ENCODE results near the gene PAQR8.
A peak's percentile ranks its signal among the peaks of the same experiment; 100 is the strongest.

The PAQR8 gene

DNA sequence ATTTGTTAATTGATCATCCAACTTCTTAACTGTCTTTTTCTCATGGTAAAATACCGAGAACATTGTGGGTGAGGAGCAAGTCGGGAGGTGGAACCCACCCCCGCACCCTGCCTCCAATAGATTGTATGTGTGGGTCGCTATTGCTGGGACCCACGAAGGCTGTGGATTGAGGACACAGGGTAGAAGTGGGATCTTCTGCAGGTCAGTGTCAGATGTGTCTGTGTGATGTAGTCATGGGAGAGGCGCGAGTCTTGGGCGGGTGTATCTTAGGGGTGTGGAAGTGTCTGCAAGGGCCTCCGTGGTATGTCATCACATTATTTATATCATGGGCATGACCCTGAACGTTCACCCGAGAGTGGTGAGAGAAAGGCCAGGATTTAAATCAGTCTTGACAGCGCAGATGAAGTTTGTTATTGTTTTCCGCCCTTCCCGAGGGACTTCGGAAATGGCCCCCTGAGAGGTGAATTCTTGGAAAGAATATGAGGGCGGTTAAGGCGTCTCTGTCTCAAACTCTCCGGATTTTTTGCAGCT is 472 bp upstream of the PAQR8 start:
- peaks cover 7% of the 10 kb centered on the region for H3K4me1 ChIP-seq (ENCODE audit: insufficient read depth, low read length)
- H3K9me3 ChIP-seq (ENCODE audit: control insufficient read depth, insufficient read depth, low read length), result no peaks in the 10 kb centered on the region
- no peaks in the 10 kb centered on the region for H3K36me3 ChIP-seq (ENCODE audit: insufficient read depth, low read length)

DNA sequence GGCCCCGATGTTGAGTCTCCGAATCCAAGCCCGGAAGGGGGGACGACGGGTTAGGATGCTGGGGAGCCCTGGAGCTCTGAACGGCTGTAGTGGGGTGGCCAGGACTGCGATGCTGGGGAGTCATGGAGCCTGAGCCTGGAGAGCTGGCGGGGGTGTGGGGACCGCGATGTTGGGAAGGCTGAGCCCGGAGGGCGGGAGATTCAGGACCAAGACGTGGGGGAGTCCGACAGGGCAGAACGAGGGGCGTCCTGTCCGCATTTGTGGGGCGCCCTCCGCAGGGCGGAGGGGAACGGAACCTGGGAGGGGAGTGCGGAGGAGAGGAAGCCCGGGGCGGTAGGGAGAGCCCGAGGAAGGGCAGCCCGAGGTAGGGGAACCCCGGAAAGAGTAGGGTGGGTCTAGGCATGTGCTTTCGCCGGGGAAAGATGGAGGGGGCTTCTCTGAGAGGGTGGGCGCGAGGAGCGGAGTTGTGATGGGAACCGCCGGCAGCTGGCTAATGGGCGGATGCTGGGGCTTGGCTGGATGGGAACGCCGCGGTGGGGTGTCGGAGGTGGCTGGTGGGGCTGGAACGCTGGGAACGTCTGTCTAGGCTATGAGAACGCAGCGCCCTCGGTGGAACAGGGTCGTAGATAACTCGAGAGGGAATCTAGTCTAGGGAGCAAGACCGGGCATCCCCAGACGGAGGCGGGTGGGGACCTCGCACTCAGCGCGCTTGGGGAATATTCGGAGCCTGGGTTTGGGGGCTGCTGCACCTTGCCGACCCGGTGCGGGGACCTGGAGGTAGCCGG is 684 bp downstream of the PAQR8 start:
- Histone ChIP-seq H3K9ac (ENCODE audit: low read depth, low read length) (peak overlapping the region; percentile 93), H3K36me3 (ENCODE audit: insufficient read depth, low read length) (no peaks in the 10 kb centered on the region), H3K9me3 (ENCODE audit: control insufficient read depth, insufficient read depth, low read length) (no peaks in the 10 kb centered on the region), H3K4me1 (ENCODE audit: insufficient read depth, low read length) (peaks cover 7% of the 10 kb centered on the region)

More for the DNA sequence above, 472 bp upstream of the PAQR8 start:
- peak overlapping the region; percentile 93 for H3K9ac ChIP-seq (ENCODE audit: low read depth, low read length)

DNA sequence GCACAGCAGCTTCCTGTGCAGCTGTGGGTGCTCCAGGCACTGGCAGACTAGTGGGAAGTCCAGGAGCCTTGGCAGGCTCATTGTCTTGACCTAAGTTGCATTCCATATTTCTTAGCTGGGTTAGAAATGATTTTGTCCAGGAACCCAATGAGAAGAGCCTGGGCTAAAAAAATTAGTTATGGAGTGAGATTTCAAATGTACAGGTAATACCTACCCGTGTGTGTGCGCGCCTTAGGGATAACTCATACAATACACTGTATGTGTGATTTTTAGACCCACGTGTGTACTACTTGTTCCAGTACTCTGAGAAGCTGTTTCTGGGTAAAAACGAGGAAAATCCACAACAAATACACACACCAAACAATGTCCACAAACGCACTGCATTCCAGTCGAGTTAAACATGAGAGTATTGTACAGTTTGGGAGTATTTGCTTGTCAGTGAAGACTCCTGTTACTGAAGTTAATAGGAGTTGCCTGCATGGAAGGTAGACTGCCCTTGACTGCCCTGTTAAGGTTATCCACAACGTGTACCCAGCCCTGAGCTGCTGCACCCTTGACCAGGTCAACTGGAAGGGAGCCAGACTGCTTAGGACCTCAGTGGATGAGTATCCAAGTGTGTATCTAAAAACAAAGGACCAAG is 1.4 kb downstream of the PAQR8 start:
- Histone ChIP-seq H3K9me3 (ENCODE audit: control insufficient read depth, insufficient read depth, low read length) (no peaks in the 10 kb centered on the region), H3K9ac (ENCODE audit: low read depth, low read length) (peak overlapping the region; percentile 93; the same call in 1 of the 2 replicates), H3K36me3 (ENCODE audit: insufficient read depth, low read length) (no peaks in the 10 kb centered on the region), H3K4me1 (ENCODE audit: insufficient read depth, low read length) (peaks cover 7% of the 10 kb centered on the region)

DNA sequence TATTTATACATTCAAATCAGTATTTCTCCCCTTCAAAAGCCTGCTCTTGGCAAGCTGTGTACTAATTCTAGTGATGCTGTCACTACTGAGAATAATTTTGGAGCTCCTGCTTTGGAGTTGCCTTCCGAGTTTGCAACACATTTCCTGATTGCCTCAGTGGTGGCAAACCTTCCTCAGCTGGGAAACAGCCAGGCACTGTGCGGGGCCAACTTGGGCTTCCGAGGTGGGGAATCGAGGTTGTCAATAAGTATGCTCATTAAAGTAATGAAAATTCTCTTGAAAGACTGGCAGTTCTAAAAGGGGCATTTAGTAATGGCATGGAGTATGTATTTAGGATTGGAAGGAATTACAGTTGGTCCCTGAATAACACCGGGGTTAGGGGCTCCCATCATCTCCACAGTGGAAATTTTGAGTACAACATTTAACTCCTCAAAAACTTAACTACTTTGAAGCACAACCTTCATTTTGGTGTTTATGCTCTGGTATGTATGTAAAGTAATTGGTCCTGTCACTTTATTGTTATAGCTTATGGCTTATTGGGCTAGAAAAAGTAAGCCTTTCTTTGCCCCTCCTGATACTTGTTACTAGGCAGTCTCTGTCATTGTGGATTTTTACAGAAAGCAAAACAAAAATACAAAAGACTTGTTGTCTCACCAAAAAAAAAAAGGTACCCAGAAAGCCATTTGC is 2.7 kb downstream of the PAQR8 start:
- Histone ChIP-seq H3K4me1 (ENCODE audit: insufficient read depth, low read length) (peaks cover 7% of the 10 kb centered on the region), H3K36me3 (ENCODE audit: insufficient read depth, low read length) (no peaks in the 10 kb centered on the region), H3K9me3 (ENCODE audit: control insufficient read depth, insufficient read depth, low read length) (no peaks in the 10 kb centered on the region), H3K9ac (ENCODE audit: low read depth, low read length) (no peak overlapping the region)

DNA sequence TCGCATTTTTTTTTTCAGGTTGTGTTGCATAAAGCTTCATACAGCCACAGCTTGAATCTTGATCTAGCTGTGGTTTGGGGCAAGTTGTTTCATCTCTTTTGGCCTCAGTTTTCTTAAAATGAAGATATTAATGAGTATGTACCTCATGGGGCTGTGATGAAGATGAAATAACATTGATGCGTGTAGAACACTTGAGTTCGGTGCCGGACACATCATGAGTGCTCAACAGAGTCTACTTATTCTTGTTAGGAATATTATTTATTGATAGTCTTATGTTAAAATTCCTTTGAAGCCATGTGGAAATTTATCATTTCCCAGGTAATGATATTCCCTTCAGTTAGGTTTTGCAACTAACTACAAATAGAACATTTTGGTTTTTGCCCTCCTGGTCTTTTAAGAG is 3.4 kb downstream of the PAQR8 start:
- peaks cover 7% of the 10 kb centered on the region for H3K4me1 ChIP-seq (ENCODE audit: insufficient read depth, low read length)
- H3K9ac ChIP-seq (ENCODE audit: low read depth, low read length), result no peak overlapping the region
- H3K36me3 ChIP-seq (ENCODE audit: insufficient read depth, low read length), result no peaks in the 10 kb centered on the region
- H3K9me3 ChIP-seq (ENCODE audit: control insufficient read depth, insufficient read depth, low read length), result no peaks in the 10 kb centered on the region

DNA sequence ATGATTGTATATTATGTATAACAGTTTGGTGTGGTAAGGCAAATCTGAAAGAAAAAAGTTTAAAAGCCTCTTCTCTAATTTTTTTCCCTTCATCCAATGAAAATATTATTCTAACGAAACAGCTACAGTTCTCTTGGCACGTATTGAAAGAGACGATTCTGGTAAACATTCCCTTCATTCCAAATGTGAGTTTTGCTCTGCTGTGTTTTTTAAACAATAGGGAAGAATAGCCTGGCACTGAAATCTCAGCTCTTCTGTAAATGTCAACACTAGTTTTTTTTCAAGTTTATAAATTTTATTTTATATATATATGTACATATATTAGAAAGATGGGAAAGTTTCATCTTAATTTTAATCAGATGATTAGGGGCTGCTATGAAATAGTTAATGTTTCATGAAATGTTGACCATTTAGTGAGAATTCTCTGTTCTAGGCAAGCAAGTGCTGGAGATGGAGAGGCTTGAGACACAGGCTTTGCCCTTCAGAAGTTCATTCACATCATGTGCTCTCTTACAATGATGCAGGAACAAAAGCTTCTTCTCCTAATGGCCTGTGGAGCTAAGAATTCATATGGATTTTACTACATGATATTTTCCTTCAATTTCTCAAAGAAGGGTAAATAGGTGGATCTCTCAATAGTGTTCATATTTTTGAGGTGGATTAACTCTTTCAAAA is 4.1 kb downstream of the PAQR8 start:
- Histone ChIP-seq H3K4me1 (ENCODE audit: insufficient read depth, low read length) (peaks cover 7% of the 10 kb centered on the region), H3K9ac (ENCODE audit: low read depth, low read length) (no peak overlapping the region), H3K9me3 (ENCODE audit: control insufficient read depth, insufficient read depth, low read length) (no peaks in the 10 kb centered on the region), H3K36me3 (ENCODE audit: insufficient read depth, low read length) (no peaks in the 10 kb centered on the region)

DNA sequence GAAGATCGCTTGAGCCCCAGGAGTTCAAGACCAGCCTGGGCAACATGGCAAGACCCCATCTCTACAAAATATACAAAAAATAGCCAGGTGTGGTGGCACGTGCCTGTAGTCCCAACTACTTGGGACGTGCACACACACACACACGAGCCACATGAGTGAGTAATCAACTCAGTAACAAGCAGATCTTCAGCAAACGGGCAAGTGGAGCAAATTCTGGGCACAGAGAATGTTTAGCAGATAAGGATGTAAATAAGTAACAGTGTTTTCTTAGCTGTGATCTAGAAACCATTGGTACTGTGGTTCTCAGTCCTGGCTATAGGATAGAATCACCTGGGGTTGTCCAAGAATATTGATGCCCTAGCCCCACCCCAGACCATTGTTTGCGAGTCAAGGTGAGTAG is 6.1 kb downstream of the PAQR8 start:
- Histone ChIP-seq H3K9ac (ENCODE audit: low read depth, low read length) (no peak overlapping the region), H3K36me3 (ENCODE audit: insufficient read depth, low read length) (no peaks in the 10 kb centered on the region), H3K9me3 (ENCODE audit: control insufficient read depth, insufficient read depth, low read length) (no peaks in the 10 kb centered on the region), H3K4me1 (ENCODE audit: insufficient read depth, low read length) (peaks cover 7% of the 10 kb centered on the region)

DNA sequence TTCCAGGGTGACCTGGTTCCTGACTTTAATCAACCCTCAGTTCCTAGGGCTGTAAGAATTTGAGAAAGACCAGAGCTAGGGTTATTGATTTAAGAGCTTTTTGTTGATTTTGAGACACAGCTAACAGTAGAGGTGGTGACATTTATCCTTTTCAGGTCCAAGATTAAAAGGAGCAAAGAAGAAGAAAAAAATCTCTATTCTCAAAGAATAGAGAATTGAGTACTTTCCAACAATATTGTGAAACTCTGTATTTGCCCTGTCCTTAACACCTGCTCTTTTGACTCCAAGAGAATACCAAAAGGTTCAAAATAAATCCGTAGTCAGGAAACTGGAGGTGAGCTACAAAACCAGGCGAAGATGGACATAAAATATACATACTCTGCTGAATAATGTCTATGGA is 7.3 kb downstream of the PAQR8 start:
- no peaks in the 10 kb centered on the region for H3K36me3 ChIP-seq (ENCODE audit: insufficient read depth, low read length)
- no peak overlapping the region for H3K9ac ChIP-seq (ENCODE audit: low read depth, low read length)
- H3K4me1 ChIP-seq (ENCODE audit: insufficient read depth, low read length), result peaks cover 2% of the 10 kb centered on the region; the same call in 1 of the 2 replicates
- H3K9me3 ChIP-seq (ENCODE audit: control insufficient read depth, insufficient read depth, low read length), result no peaks in the 10 kb centered on the region; the same call in 1 of the 2 replicates

DNA sequence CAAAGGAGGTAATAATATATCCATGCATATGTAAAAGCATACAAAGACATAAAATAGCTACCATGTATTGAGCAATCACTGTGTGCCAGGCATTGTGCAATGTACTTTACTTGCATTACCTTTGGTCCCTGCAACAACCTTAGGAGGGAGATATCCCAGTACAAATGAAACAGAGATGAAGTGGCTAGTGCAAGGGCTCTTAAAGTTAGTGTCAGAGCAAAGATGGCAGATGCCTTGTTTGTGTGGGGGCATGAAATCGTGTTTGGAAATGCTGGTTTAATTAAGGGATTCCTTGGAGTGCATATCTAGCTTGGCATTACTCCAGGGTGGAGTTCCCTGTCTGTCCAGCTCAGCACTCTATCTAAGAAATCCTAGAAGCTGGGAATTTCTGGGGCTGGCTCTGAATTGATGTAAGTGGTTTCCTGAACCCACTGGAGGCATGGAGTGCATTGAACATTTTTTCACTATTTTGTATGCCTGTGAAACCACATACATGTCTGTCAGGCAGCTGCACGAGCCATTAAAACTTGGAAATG is 9.8 kb downstream of the PAQR8 start:
- Histone ChIP-seq H3K4me1 (ENCODE audit: insufficient read depth, low read length) (no peaks in the 10 kb centered on the region), H3K9ac (ENCODE audit: low read depth, low read length) (no peak overlapping the region), H3K9me3 (ENCODE audit: control insufficient read depth, insufficient read depth, low read length) (no peaks in the 10 kb centered on the region; the same call in 1 of the 2 replicates), H3K36me3 (ENCODE audit: insufficient read depth, low read length) (no peaks in the 10 kb centered on the region)

DNA sequence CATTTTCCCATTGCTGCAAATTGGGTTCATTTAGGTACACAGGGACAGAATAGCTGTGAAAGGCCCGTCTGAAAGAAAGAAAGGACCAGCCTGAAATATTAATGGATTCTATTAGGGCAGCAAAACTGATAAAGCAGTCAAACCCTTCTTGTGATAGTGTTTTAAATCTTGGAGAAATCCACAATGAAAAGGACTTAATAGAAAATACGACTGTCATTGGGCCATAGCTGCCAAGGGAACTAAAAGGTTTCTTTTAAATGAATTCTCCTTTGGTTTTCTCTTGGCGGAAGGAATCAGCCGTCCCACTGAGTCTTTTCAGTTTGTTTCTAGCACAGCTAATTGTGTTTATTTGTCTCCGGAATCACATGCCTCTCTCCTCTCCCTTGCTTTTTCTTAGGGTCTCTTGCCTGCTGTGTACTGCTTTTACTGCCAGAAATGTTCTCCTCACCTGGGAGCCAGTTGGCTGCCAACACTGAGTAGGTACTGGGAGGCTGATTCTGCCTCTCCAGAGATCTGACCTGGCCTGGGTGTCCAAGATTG is 11.3 kb downstream of the PAQR8 start:
- Histone ChIP-seq H3K36me3 (ENCODE audit: insufficient read depth, low read length) (no peaks in the 10 kb centered on the region), H3K4me1 (ENCODE audit: insufficient read depth, low read length) (no peaks in the 10 kb centered on the region), H3K9me3 (ENCODE audit: control insufficient read depth, insufficient read depth, low read length) (no peaks in the 10 kb centered on the region; the same call in 1 of the 2 replicates), H3K9ac (ENCODE audit: low read depth, low read length) (no peak overlapping the region)

DNA sequence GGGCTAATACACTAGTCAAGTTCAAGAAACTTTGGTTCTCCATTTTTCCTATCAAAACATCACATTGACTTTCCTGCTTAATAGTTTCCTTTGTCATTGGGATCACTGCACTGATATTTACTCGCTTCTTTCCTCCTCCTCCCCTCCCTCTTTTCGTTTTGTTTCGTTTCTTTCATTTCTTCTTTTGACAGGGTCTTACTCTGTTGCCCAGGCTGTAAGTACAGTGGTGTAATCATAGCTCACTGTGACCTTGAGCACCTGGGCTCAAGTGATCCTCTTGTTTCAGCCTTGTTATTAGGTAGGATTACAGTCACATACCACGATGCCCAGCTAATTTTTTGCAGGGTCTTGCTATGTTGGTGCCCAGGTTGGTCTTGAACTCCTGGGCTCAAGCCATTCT is 12.3 kb downstream of the PAQR8 start:
- Histone ChIP-seq H3K36me3 (ENCODE audit: insufficient read depth, low read length) (no peaks in the 10 kb centered on the region), H3K4me1 (ENCODE audit: insufficient read depth, low read length) (no peaks in the 10 kb centered on the region), H3K9ac (ENCODE audit: low read depth, low read length) (no peak overlapping the region), H3K9me3 (ENCODE audit: control insufficient read depth, insufficient read depth, low read length) (no peaks in the 10 kb centered on the region; the same call in 1 of the 2 replicates)

DNA sequence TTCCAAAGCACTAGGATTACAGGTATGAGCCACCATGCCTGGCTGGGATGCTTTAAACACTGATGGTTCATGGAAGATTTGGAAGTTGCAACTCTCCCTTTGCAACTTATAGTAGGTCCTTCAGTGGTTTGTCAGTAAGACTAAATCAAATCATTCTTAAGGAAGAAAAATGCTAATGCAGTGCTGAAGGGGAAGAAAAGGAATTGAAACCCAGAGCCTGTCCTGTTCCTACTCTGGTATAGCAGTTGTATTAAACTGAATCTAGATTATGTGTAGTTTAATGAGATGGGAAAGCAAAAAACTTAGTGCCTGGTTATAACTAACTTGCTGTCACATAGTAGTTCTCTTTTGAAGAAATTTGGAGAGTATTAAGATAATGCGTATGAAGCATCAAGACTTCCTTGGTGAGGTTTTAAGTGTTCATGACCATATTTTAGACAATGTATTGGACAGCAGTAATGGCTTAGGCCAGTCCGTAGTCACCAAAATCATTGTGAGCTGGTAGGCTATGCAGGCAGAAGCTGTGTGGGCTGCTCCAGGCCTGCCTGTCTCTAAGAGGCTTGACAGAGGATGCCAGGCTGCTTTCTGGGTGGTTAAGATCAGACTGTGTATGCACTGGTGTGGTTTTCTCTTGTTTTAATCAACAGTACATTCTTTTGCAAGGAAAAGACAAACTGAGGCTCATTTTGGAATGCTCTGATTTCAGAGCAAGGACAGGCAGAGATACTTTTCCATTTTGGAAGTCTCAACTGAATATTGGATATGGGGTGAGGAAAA is 14.0 kb downstream of the PAQR8 start:
- Histone ChIP-seq H3K9ac (ENCODE audit: low read depth, low read length) (no peak overlapping the region), H3K36me3 (ENCODE audit: insufficient read depth, low read length) (no peaks in the 10 kb centered on the region), H3K9me3 (ENCODE audit: control insufficient read depth, insufficient read depth, low read length) (no peaks in the 10 kb centered on the region; the same call in 1 of the 2 replicates), H3K4me1 (ENCODE audit: insufficient read depth, low read length) (no peaks in the 10 kb centered on the region)

DNA sequence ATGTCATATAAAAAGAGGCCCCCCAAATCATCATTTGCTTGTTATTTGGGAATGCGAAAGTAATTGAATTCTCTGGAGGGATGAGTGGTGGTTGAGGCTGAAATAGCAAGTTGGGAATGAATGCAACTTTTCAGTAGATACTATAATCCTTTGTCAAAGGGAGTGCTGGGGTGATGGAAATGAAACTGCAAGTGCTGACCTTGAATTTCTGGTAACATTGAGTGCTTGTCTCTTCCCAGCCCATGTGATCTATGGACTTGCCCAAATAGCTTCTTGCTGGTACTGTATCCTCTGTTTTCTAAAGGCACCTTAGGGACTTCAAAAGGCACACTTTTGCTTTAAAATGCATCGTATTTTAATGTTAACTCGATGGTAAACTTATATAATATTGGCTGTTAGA is 14.8 kb downstream of the PAQR8 start:
- no peaks in the 10 kb centered on the region for H3K36me3 ChIP-seq (ENCODE audit: insufficient read depth, low read length)
- no peaks in the 10 kb centered on the region; the same call in 1 of the 2 replicates for H3K9me3 ChIP-seq (ENCODE audit: control insufficient read depth, insufficient read depth, low read length)
- H3K9ac ChIP-seq (ENCODE audit: low read depth, low read length), result no peak overlapping the region
- no peaks in the 10 kb centered on the region for H3K4me1 ChIP-seq (ENCODE audit: insufficient read depth, low read length)
